HepG2 (cell line): ENCODE results near the gene KLF7. TPM values are rescaled to one million over a fixed set of nuclear protein-coding genes. Genes with fewer than 3 reads are reported as not detected.

ENCODE experiments used
- FOXA1 ChIP-seq, 2 experiments: fragments of 450-650 bp in 1 of 2; sonication (generic) in 1 of 2; formaldehyde crosslinking in 1 of 2; IDR thresholded peaks; 2 replicates each; pipeline versions ENCODE4 v1.4.0 to v1.6.1; 2016 to 2020; ENCODE audit warnings: missing genetic modification reagents in 1 of 2
- NBN ChIP-seq: fragments of 450-650 bp; conservative IDR thresholded peaks from 2 replicates; pipeline ENCODE4 v1.6.1; 2017
- PHB2 ChIP-seq: fragments of 450-650 bp; IDR thresholded peaks from 2 replicates; pipeline ENCODE4 v1.6.1; 2018; ENCODE audit not compliant: partially characterized antibody
- SOX6 ChIP-seq, 2 experiments: fragments of 450-650 bp in 1 of 2; sonication (generic) in 1 of 2; formaldehyde crosslinking in 1 of 2; IDR thresholded peaks; 2 replicates each; pipeline versions ENCODE4 v1.4.0 to v1.6.1; 2017 to 2020; ENCODE audit warnings: antibody characterized with exemption in 1 of 2, mild to moderate bottlenecking in 1 of 2, missing genetic modification reagents in 1 of 2
- ZMYM3 ChIP-seq: sonication (generic); formaldehyde crosslinking; IDR thresholded peaks from 2 replicates; pipeline ENCODE4 v1.5.1; 2020; ENCODE audit warnings: mild to moderate bottlenecking, missing genetic modification reagents
- ZNF12 ChIP-seq: sonication (generic); formaldehyde crosslinking; IDR thresholded peaks from 2 replicates; pipeline ENCODE4 v1.5.0; 2020; ENCODE audit warnings: missing genetic modification reagents
- ZNF431 ChIP-seq: sonication (generic); formaldehyde crosslinking; IDR thresholded peaks from 2 replicates; pipeline ENCODE4 v1.9.0; 2022; ENCODE audit warnings: missing genetic modification reagents, low read depth, mild to moderate bottlenecking, borderline replicate concordance
- ZNF614 ChIP-seq: IDR thresholded peaks from 2 replicates; pipeline ENCODE4 v1.6.1; 2018; ENCODE audit warnings: missing biosample characterization, missing genetic modification reagents, inconsistent platforms, borderline replicate concordance
- ZNF644 ChIP-seq: IDR thresholded peaks from 2 replicates; pipeline ENCODE4 v1.6.1; 2016; ENCODE audit warnings: low read depth
- ZSCAN21 ChIP-seq: sonication (generic); formaldehyde crosslinking; IDR thresholded peaks from 2 replicates; pipeline ENCODE4 v1.8.0; 2022; ENCODE audit warnings: mild to moderate bottlenecking, missing genetic modification reagents, moderate library complexity, borderline replicate concordance
- polyA plus RNA-seq, 8 experiments: library from polyadenylated mRNA; depleted of rRNA in 3 of 8; stranded (reverse) in 7 of 8; unstranded in 1 of 8; fragments of >200 nt; fragmentation: Illumina TruSeq in 4 of 8; extraction: Trizol in 4 of 8; gene quantifications; 2 replicates each; pipeline versions ENCODE4 v1.2.1 to v1.2.3, GENCODE V29; 2011 to 2016; ENCODE audit warnings: low read depth in 4 of 8, missing spikeins in 1 of 8, mixed read lengths in 1 of 8; ENCODE audit not compliant: insufficient read depth in 1 of 8
- total RNA-seq, 5 experiments: library from RNA; depleted of rRNA; stranded (reverse); fragments of >200 nt; fragmentation: Illumina TruSeq; extraction: Trizol; gene quantifications; 2 replicates each; pipeline ENCODE4 v1.2.3, GENCODE V29; 2016; ENCODE audit warnings: low read depth in 1 of 5
- TF ChIP-seq, protein P1 (sequence below): sonication (generic); formaldehyde crosslinking; IDR thresholded peaks from 2 replicates; pipeline ENCODE4 v1.5.1; 2020; ENCODE audit warnings: mild to moderate bottlenecking, moderate library complexity, missing genetic modification reagents
- TF ChIP-seq, protein P2 (sequence below): IDR thresholded peaks from 2 replicates; pipeline ENCODE4 v1.6.1; 2012; ENCODE audit warnings: low read length, improper control_type of control experiment
- TF ChIP-seq, protein P3 (sequence below): sonication (generic); formaldehyde crosslinking; conservative IDR thresholded peaks from 2 replicates; pipeline ENCODE4 v1.4.0; 2020; ENCODE audit warnings: mild to moderate bottlenecking, missing genetic modification reagents, moderate library complexity
- TF ChIP-seq, protein P4 (sequence below): sonication (generic); formaldehyde crosslinking; conservative IDR thresholded peaks from 2 replicates; pipeline ENCODE4 v1.4.0; 2020; ENCODE audit warnings: missing genetic modification reagents
- TF ChIP-seq, protein P5 (sequence below): sonication (generic); formaldehyde crosslinking; IDR thresholded peaks from 2 replicates; pipeline ENCODE4 v1.8.1; 2023; ENCODE audit warnings: missing genetic modification reagents, mild to moderate bottlenecking, borderline replicate concordance

The KLF7 gene
- total and polyA plus RNA-seq, 2 of the 13 experiments (the other 11 are each of a cell fraction or from before 2014, with no cell fraction given) = 2.6 to 5.4 TPM

DNA sequence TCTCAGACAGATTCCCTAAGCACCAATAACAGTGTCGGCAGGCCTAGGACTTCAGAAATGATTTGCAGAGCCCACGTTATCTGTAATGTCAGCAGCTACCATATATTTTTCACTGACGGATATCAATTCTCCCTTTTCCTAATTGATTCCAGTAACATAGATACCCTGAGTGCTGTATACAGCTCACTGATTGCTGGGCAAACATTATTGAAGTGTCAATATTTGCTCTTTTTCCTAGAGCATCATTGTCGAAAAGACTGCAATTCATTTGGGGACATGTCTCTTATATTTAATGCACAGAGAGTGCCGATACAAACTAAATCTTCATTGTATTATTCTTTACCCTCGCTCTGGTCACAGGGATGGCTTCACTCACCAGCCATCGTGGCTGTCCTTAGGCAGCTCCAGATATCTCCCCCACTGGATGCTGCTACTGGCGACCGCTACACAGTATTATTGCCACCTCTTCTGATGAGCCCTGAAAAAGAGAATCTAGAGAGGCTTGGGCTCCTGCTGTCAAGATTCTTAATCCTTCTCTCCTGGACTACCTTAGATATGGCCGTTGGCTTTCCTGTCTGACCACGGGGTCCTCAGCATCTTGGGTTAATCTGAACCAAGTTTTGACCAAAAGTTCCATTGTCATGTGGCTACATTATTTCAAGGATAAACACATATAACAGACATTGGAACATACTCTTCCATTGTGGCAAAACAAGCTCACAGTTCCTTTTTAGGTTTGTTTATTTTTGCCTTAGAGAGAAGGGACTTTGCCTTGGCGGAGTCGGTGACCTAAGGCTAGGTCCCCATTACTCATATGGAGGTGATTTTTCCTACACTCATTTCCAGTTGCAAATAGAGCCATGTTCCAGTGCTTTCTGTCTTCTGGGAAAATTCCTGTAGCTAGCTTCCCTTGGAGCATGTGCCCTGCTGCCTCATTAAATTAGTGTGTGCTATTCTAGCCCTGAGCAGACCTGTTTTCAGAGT lies 121.1 kb downstream of the KLF7 start (continued):
- TF ChIP-seq PHB2 (no peak), ZSCAN21 (no peak), ZNF12 (no peak), ZNF431 (no peak), NBN (no peak), SOX6 (IDR thresholded peaks at IDR 0.05) (no peak), SOX6 (CRISPR knock-in tag; IDR thresholded peaks at IDR 0.05) (peak; percentile 22; the same call in 1 of the 2 replicates), ZNF614 (CRISPR knock-in tag) (no peak), ZNF644 (CRISPR knock-in tag) (peak; percentile 26; the same call in 1 of the 2 replicates), FOXA1 (IDR thresholded peaks at IDR 0.05) (no peak), FOXA1 (CRISPR knock-in tag; IDR thresholded peaks at IDR 0.05) (peak; percentile 56), ZMYM3 (no peak)
- TF ChIP-seq, protein P1, sequence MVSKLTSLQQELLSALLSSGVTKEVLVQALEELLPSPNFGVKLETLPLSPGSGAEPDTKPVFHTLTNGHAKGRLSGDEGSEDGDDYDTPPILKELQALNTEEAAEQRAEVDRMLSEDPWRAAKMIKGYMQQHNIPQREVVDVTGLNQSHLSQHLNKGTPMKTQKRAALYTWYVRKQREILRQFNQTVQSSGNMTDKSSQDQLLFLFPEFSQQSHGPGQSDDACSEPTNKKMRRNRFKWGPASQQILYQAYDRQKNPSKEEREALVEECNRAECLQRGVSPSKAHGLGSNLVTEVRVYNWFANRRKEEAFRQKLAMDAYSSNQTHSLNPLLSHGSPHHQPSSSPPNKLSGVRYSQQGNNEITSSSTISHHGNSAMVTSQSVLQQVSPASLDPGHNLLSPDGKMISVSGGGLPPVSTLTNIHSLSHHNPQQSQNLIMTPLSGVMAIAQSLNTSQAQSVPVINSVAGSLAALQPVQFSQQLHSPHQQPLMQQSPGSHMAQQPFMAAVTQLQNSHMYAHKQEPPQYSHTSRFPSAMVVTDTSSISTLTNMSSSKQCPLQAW (CRISPR knock-in tag) = 0 out of 2 replicates have a peak, but pooled peaks have one; percentile 31
- TF ChIP-seq, protein P2, sequence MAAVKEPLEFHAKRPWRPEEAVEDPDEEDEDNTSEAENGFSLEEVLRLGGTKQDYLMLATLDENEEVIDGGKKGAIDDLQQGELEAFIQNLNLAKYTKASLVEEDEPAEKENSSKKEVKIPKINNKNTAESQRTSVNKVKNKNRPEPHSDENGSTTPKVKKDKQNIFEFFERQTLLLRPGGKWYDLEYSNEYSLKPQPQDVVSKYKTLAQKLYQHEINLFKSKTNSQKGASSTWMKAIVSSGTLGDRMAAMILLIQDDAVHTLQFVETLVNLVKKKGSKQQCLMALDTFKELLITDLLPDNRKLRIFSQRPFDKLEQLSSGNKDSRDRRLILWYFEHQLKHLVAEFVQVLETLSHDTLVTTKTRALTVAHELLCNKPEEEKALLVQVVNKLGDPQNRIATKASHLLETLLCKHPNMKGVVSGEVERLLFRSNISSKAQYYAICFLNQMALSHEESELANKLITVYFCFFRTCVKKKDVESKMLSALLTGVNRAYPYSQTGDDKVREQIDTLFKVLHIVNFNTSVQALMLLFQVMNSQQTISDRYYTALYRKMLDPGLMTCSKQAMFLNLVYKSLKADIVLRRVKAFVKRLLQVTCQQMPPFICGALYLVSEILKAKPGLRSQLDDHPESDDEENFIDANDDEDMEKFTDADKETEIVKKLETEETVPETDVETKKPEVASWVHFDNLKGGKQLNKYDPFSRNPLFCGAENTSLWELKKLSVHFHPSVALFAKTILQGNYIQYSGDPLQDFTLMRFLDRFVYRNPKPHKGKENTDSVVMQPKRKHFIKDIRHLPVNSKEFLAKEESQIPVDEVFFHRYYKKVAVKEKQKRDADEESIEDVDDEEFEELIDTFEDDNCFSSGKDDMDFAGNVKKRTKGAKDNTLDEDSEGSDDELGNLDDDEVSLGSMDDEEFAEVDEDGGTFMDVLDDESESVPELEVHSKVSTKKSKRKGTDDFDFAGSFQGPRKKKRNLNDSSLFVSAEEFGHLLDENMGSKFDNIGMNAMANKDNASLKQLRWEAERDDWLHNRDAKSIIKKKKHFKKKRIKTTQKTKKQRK = no peak
- TF ChIP-seq, protein P3, sequence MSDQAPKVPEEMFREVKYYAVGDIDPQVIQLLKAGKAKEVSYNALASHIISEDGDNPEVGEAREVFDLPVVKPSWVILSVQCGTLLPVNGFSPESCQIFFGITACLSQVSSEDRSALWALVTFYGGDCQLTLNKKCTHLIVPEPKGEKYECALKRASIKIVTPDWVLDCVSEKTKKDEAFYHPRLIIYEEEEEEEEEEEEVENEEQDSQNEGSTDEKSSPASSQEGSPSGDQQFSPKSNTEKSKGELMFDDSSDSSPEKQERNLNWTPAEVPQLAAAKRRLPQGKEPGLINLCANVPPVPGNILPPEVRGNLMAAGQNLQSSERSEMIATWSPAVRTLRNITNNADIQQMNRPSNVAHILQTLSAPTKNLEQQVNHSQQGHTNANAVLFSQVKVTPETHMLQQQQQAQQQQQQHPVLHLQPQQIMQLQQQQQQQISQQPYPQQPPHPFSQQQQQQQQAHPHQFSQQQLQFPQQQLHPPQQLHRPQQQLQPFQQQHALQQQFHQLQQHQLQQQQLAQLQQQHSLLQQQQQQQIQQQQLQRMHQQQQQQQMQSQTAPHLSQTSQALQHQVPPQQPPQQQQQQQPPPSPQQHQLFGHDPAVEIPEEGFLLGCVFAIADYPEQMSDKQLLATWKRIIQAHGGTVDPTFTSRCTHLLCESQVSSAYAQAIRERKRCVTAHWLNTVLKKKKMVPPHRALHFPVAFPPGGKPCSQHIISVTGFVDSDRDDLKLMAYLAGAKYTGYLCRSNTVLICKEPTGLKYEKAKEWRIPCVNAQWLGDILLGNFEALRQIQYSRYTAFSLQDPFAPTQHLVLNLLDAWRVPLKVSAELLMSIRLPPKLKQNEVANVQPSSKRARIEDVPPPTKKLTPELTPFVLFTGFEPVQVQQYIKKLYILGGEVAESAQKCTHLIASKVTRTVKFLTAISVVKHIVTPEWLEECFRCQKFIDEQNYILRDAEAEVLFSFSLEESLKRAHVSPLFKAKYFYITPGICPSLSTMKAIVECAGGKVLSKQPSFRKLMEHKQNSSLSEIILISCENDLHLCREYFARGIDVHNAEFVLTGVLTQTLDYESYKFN (CRISPR knock-in tag) = no peak; the same call in 1 of the 2 replicates
- TF ChIP-seq, protein P4, sequence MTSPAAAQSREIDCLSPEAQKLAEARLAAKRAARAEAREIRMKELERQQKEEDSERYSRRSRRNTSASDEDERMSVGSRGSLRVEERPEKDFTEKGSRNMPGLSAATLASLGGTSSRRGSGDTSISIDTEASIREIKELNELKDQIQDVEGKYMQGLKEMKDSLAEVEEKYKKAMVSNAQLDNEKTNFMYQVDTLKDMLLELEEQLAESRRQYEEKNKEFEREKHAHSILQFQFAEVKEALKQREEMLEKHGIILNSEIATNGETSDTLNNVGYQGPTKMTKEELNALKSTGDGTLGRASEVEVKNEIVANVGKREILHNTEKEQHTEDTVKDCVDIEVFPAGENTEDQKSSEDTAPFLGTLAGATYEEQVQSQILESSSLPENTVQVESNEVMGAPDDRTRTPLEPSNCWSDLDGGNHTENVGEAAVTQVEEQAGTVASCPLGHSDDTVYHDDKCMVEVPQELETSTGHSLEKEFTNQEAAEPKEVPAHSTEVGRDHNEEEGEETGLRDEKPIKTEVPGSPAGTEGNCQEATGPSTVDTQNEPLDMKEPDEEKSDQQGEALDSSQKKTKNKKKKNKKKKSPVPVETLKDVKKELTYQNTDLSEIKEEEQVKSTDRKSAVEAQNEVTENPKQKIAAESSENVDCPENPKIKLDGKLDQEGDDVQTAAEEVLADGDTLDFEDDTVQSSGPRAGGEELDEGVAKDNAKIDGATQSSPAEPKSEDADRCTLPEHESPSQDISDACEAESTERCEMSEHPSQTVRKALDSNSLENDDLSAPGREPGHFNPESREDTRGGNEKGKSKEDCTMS = no peak
- TF ChIP-seq, protein P5, sequence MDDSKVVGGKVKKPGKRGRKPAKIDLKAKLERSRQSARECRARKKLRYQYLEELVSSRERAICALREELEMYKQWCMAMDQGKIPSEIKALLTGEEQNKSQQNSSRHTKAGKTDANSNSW (CRISPR knock-in tag) = no peak
